ENCODE measurements around the gene KRTAP12-3.

The KRTAP12-3 gene

GRCh38 chr21:44648557-44649311 is 9.0 kb upstream of the KRTAP12-3 start:
- Histone ChIP-seq H3K79me2 (ENCODE audit: insufficient read depth, low read depth) (no peaks in the 10 kb centered on the region), H4K20me1 (ENCODE audit: insufficient read depth) (no peaks in the 10 kb centered on the region), H3K9ac (no peak overlapping the region), H3K4me1 (ENCODE audit: low read depth, poor library complexity, severe bottlenecking) (no peaks in the 10 kb centered on the region), H2AFZ (ENCODE audit: low read depth) (no peak overlapping the region), H3K27ac (no peak overlapping the region), H3K4me3 (IDR thresholded peaks at IDR 0.05; ENCODE audit: insufficient read depth, low read depth, low read length) (no peak overlapping the region), H3K27me3 (ENCODE audit: insufficient read depth, low read depth) (peaks cover 82% of the 10 kb centered on the region), H3K36me3 (ENCODE audit: insufficient read depth) (no peaks in the 10 kb centered on the region), H3K4me2 (no peak overlapping the region)
- TF ChIP-seq CTCF (conservative IDR thresholded peaks at IDR 0.05; ENCODE audit: low read depth, low read length), result no peak

GRCh38 chr21:44649521-44650100 is 8.1 kb upstream of the KRTAP12-3 start:
- Histone ChIP-seq H3K4me1 (ENCODE audit: low read depth, poor library complexity, severe bottlenecking) (no peaks in the 10 kb centered on the region), H3K79me2 (ENCODE audit: insufficient read depth, low read depth) (no peaks in the 10 kb centered on the region), H3K27ac (no peak overlapping the region), H3K27me3 (ENCODE audit: insufficient read depth, low read depth) (peaks cover 80% of the 10 kb centered on the region), H3K36me3 (ENCODE audit: insufficient read depth) (no peaks in the 10 kb centered on the region), H2AFZ (ENCODE audit: low read depth) (no peak overlapping the region), H3K4me2 (no peak overlapping the region), H3K9ac (no peak overlapping the region), H4K20me1 (ENCODE audit: insufficient read depth) (no peaks in the 10 kb centered on the region), H3K4me3 (IDR thresholded peaks at IDR 0.05; ENCODE audit: insufficient read depth, low read depth, low read length) (no peak overlapping the region)
- no peak for TF ChIP-seq CTCF (conservative IDR thresholded peaks at IDR 0.05; ENCODE audit: low read depth, low read length)

- H2AFZ ChIP-seq (ENCODE audit: low read depth), result no peak overlapping the region
- no peak overlapping the region for H3K4me2 ChIP-seq
- no peak overlapping the region for H3K4me3 ChIP-seq (IDR thresholded peaks at IDR 0.05; ENCODE audit: insufficient read depth, low read depth, low read length)
- H4K20me1 ChIP-seq (ENCODE audit: insufficient read depth), result no peaks in the 10 kb centered on the region
- peaks cover 72% of the 10 kb centered on the region for H3K27me3 ChIP-seq (ENCODE audit: insufficient read depth, low read depth)
- no peak overlapping the region for H3K9ac ChIP-seq
- H3K4me1 ChIP-seq (ENCODE audit: low read depth, poor library complexity, severe bottlenecking), result no peaks in the 10 kb centered on the region
- no peak overlapping the region for H3K27ac ChIP-seq
- no peaks in the 10 kb centered on the region for H3K79me2 ChIP-seq (ENCODE audit: insufficient read depth, low read depth)
- H3K36me3 ChIP-seq (ENCODE audit: insufficient read depth), result no peaks in the 10 kb centered on the region
- TF ChIP-seq CTCF (conservative IDR thresholded peaks at IDR 0.05; ENCODE audit: low read depth, low read length), result no peak
Measured at GRCh38 chr21:44650265-44650972, 7.3 kb upstream of the KRTAP12-3 start.

GRCh38 chr21:44650973-44651675 is 6.6 kb upstream of the KRTAP12-3 start:
- Histone ChIP-seq H3K27me3 (ENCODE audit: insufficient read depth, low read depth) (peaks cover 68% of the 10 kb centered on the region), H3K79me2 (ENCODE audit: insufficient read depth, low read depth) (no peaks in the 10 kb centered on the region), H4K20me1 (ENCODE audit: insufficient read depth) (no peaks in the 10 kb centered on the region), H3K4me3 (IDR thresholded peaks at IDR 0.05; ENCODE audit: insufficient read depth, low read depth, low read length) (no peak overlapping the region), H3K36me3 (ENCODE audit: insufficient read depth) (no peaks in the 10 kb centered on the region), H3K4me2 (no peak overlapping the region), H2AFZ (ENCODE audit: low read depth) (no peak overlapping the region), H3K9ac (no peak overlapping the region), H3K4me1 (ENCODE audit: low read depth, poor library complexity, severe bottlenecking) (no peaks in the 10 kb centered on the region), H3K27ac (no peak overlapping the region)
- TF ChIP-seq CTCF (conservative IDR thresholded peaks at IDR 0.05; ENCODE audit: low read depth, low read length), result no peak
